Body of pancreas (tissue), 4 donors: ENCODE results near the gene ART4. TPM values are rescaled to one million over a fixed set of nuclear protein-coding genes. Genes with fewer than 3 reads are reported as not detected.

ENCODE experiments used
- ATAC-seq: fragments of 150-250 bp; one replicate; pipeline ENCODE4 v1.9.1; 2016
- DNase-seq, 4 donors: peaks; one replicate each; pipeline ENCODE4 v3.0.0-alpha.2; 2019
- H3K27ac ChIP-seq, 4 donors: fragments of 200-600 bp; sonication (generic); 1 replicate in 3 of 4; 2 replicates in 1 of 4; pipeline versions ENCODE4 v1.5.1 to v1.6.1; 2016 to 2019; ENCODE audit warnings: mild to moderate bottlenecking in 1 of 4, mixed read lengths in 1 of 4, moderate library complexity in 1 of 4
- H3K27me3 ChIP-seq, 2 donors: fragments of 200-600 bp; sonication (generic); one replicate each; pipeline ENCODE4 v1.6.0; 2016; ENCODE audit warnings: mild to moderate bottlenecking in 1 of 2
- H3K36me3 ChIP-seq, 2 donors: fragments of 200-600 bp; sonication (generic); replicated peaks in 1 of 2; 2 replicates each; pipeline ENCODE4 v1.5.1; 2016; ENCODE audit warnings: low read depth in 2 of 2; ENCODE audit not compliant: insufficient read depth in 1 of 2
- H3K4me1 ChIP-seq: fragments of 200-600 bp; sonication (generic); one replicate; pipeline ENCODE4 v1.6.0; 2016
- H3K4me3 ChIP-seq, 2 donors: fragments of 200-600 bp; sonication (generic); 1 replicate in 1 of 2; 2 replicates in 1 of 2; pipeline ENCODE4 v1.5.1; 2016 to 2019
- H3K9me3 ChIP-seq, 3 donors: fragments of 200-600 bp; sonication (generic); 1 replicate in 2 of 3; 2 replicates in 1 of 3; pipeline ENCODE4 v1.5.1; 2016
- CTCF ChIP-seq, 7 experiments: fragments of 450-650 bp in 4 of 7; fragments of 200-600 bp in 3 of 7; sonication (generic) in 3 of 7; IDR thresholded peaks; one replicate each; pipeline ENCODE4 v1.5.1; 2016 to 2019; ENCODE audit warnings: antibody characterized with exemption in 7 of 7
- POLR2A ChIP-seq, 3 donors: fragments of 450-650 bp; IDR thresholded peaks; one replicate each; pipeline ENCODE4 v1.6.1; 2016; ENCODE audit warnings: antibody characterized with exemption in 3 of 3, mild to moderate bottlenecking in 2 of 3
- WGBS, 2 donors: methylation state at CpG; one replicate each; pipeline ENCODE4 v1.1.5; 2017; 5-methylcytosine and 5-hydroxymethylcytosine counted together
- intact Hi-C: fragments of 100-400 bp; cut with DNase I; formaldehyde crosslinking; loops from one replicate; pipeline ENCODE4 v1.15.1; 2023
- total RNA-seq, 2 donors: library from RNA; depleted of rRNA; stranded (reverse); fragments of >200 nt; gene quantifications; one replicate each; pipeline ENCODE4 v1.1.0, GENCODE V29; 2016

The ART4 gene
- total RNA-seq, 2 donors from 2014 or later, result 1.3 to 3.1 TPM

- intact Hi-C loops, result no loop called here
- no peaks in the 10 kb centered on the region for H3K36me3 ChIP-seq
- no peak overlapping the region for H3K27ac ChIP-seq
- DNase-seq, result no peak
- TF ChIP-seq POLR2A (IDR thresholded peaks at IDR 0.05), result no peak
- no peak for TF ChIP-seq CTCF (IDR thresholded peaks at IDR 0.05)
- H3K9me3 ChIP-seq, result no peaks in the 10 kb centered on the region
- ATAC-seq, result no peak
- no peak overlapping the region for H3K4me3 ChIP-seq
- WGBS, 2 donors, result 61 to 63% methylated on average over 1 of the region's 1 CpG
- H3K27me3 ChIP-seq, result no peaks in the 10 kb centered on the region
- H3K4me1 ChIP-seq, result no peaks in the 10 kb centered on the region
Measured at GRCh38 chr12:14873440-14874185, 30.3 kb upstream of the ART4 start.

- no peaks in the 10 kb centered on the region for H3K4me1 ChIP-seq
- intact Hi-C loops, result no loop called here
- H3K4me3 ChIP-seq, result no peak overlapping the region
- no peaks in the 10 kb centered on the region for H3K27me3 ChIP-seq
- H3K27ac ChIP-seq, result no peak overlapping the region
- DNase-seq (no peak), ATAC-seq (no peak)
- no peaks in the 10 kb centered on the region for H3K9me3 ChIP-seq
- no peaks in the 10 kb centered on the region for H3K36me3 ChIP-seq
- TF ChIP-seq CTCF (IDR thresholded peaks at IDR 0.05), result no peak
- TF ChIP-seq POLR2A (IDR thresholded peaks at IDR 0.05), result no peak
- WGBS, 2 donors, result 88 to 89% methylated on average over 1 of the region's 1 CpG
Measured at GRCh38 chr12:14871886-14872285, 28.6 kb upstream of the ART4 start.

GRCh38 chr12:14871247-14871646 lies 27.9 kb upstream of the ART4 start:
- no peaks in the 10 kb centered on the region for H3K27me3 ChIP-seq
- TF ChIP-seq POLR2A (IDR thresholded peaks at IDR 0.05) (no peak), CTCF (IDR thresholded peaks at IDR 0.05) (no peak)
- H3K4me3 ChIP-seq, result no peak overlapping the region
- no peaks in the 10 kb centered on the region for H3K9me3 ChIP-seq
- 73 to 100% methylated on average over 1 of the region's 1 CpG for WGBS, 2 donors
- H3K4me1 ChIP-seq, result no peaks in the 10 kb centered on the region
- intact Hi-C loops, result no loop called here
- no peak overlapping the region for H3K27ac ChIP-seq
- H3K36me3 ChIP-seq, result no peaks in the 10 kb centered on the region
- ATAC-seq (no peak), DNase-seq (no peak)

- H3K36me3 ChIP-seq, result no peaks in the 10 kb centered on the region
- H3K27ac ChIP-seq, result no peak overlapping the region
- no peak for ATAC-seq
- TF ChIP-seq POLR2A (IDR thresholded peaks at IDR 0.05) (no peak), CTCF (IDR thresholded peaks at IDR 0.05) (no peak)
- H3K4me1 ChIP-seq, result no peaks in the 10 kb centered on the region
- WGBS, 2 donors, result 94 to 100% methylated on average over 2 to 3 of the region's 3 CpGs
- no peaks in the 10 kb centered on the region for H3K9me3 ChIP-seq
- H3K27me3 ChIP-seq, result no peaks in the 10 kb centered on the region
- intact Hi-C loops, result no loop called here
- no peak overlapping the region for H3K4me3 ChIP-seq
- no peak for DNase-seq
Measured at GRCh38 chr12:14868916-14869506, 25.7 kb upstream of the ART4 start.

GRCh38 chr12:14860490-14860889 lies 17.2 kb upstream of the ART4 start:
- no peaks in the 10 kb centered on the region for H3K9me3 ChIP-seq
- TF ChIP-seq POLR2A (IDR thresholded peaks at IDR 0.05), result no peak
- TF ChIP-seq CTCF (IDR thresholded peaks at IDR 0.05), result no peak
- DNase-seq, result no peak
- intact Hi-C loops, result no loop called here
- no peaks in the 10 kb centered on the region for H3K4me1 ChIP-seq
- H3K36me3 ChIP-seq, result no peaks in the 10 kb centered on the region
- no peak for ATAC-seq
- no peak overlapping the region for H3K4me3 ChIP-seq
- H3K27ac ChIP-seq, result no peak overlapping the region
- no peaks in the 10 kb centered on the region for H3K27me3 ChIP-seq
